Activated CD4-positive, alpha-beta T cell treated with anti-CD3 and anti-CD28 coated beads for 4 hours (primary cell): ENCODE results near the gene BEND7.

Experiments
- DNase-seq, 2 donors: peaks; one replicate each; pipeline ENCODE4 v3.0.0-alpha.2; 2020

Gene BEND7

DNA sequence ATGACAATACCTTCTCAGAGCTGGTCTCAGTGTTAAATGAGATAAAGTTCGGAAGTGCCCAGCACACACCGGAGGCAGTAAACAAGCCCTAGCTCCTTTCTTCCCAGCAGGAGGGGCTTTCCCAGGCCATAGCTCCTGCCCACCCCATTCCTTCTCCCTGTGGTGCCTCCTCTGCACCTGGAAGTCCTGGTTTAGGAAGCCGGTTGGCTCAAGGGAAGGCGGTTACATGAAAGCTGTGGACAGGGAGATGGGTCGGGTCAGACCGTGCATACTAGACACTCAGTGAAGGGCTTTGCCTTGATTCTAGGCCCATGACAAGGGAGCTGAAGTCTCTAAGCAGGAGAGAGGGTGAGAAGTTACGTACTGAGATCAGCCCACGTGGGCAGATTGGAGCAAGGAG lies 8.6 kb downstream of the BEND7 start:
- no peak for DNase-seq

DNA sequence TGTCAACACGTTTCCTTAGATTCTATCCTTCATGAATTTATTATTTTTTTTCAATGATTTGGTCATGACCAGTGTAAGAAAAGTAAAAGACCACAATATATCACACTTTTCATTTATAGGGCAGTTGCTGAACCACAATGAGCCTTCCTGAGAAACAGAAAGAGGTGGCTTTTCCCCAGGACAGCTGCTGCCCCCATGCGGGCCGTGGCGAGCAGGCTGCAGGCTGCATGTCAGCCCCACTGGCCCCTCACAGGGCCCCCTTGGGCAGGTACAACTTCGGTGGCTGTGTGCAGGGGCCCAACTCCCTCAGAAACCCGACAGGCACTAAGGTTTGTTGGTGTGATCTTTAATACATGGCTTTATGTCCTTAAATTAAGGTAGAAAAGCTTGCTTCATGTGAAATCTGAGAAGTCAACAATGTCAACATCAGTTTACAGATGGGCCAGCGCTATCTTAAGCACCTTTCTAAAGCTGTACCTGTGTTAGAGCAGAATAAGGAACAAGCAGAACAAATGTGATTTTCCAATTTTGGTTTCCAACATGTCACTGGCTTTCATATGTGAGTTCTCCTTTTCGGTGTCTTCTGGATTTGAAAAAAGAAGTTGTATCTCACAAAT lies 10.6 kb downstream of the BEND7 start:
- DNase-seq, result no peak

GRCh38 chr10:13517675-13518074 lies 11.1 kb downstream of the BEND7 start:
- no peak for DNase-seq

DNA sequence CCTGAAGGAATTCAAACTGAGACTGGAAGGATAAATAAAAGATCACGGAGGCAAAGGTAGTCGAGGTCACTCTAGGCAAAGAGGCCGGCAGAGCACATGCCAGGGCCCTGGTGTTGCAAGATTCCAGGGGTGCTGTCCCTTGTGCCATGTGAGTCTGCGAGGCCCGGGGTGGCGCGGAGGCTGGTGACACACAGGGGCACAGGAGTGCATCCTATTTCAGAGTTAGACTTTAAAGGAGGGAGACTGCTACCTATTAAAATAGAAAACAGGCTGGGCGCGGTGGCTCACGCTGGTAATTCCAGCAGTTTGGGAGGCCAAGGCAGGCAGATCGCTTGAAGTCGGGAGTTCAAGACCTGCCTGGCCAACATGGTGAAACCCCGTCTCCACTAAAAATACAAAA lies 12.6 kb downstream of the BEND7 start:
- no peak for DNase-seq

GRCh38 chr10:13515467-13515866 lies 13.3 kb downstream of the BEND7 start:
- no peak for DNase-seq

- DNase-seq, result no peak
Measured at GRCh38 chr10:13514296-13514695, 14.5 kb downstream of the BEND7 start.

GRCh38 chr10:13512564-13512963 lies 16.2 kb downstream of the BEND7 start:
- DNase-seq, result no peak

- no peak for DNase-seq
Measured at GRCh38 chr10:13511409-13511808, 17.4 kb downstream of the BEND7 start.

GRCh38 chr10:13505052-13505680 lies 23.6 kb downstream of the BEND7 start:
- no peak for DNase-seq

DNA sequence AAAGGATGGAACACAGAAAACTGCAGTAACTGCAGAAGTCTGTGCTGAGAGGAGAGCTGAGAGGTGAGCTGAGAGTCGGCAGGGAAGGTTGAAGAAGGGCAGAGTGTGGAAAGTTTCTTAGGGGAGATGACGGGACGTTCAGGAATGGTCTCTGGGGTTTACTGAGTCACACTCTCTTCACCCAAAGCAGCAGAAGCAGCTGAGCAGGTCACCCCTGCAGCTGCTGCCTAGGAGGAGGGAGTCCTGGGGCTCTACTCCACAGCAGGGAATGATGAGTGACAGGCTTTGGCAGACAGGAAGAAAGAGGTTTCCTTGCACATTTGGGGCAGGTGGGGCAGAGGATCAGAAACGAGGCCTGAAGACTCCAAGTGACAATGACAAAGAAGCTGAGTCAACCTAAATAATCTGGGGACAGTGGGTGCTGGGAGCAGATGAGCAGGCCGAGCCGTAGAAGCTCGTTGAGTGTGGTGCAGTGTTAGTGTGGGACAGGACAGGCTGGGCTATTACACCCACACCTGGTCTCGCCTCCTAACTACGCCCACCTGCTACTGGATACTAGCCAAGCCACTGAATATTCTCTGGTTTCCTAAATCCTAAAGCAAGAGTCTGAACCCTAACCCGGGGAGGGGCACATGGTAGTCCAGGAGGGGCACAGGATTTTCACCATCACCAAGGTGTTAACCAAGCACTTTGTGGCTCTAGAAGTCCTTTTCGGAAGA lies 24.9 kb downstream of the BEND7 start:
- no peak for DNase-seq

GRCh38 chr10:13502380-13502779 lies 26.4 kb downstream of the BEND7 start:
- DNase-seq, result no peak

- no peak for DNase-seq
Measured at GRCh38 chr10:13500201-13500600, 28.6 kb downstream of the BEND7 start.

DNA sequence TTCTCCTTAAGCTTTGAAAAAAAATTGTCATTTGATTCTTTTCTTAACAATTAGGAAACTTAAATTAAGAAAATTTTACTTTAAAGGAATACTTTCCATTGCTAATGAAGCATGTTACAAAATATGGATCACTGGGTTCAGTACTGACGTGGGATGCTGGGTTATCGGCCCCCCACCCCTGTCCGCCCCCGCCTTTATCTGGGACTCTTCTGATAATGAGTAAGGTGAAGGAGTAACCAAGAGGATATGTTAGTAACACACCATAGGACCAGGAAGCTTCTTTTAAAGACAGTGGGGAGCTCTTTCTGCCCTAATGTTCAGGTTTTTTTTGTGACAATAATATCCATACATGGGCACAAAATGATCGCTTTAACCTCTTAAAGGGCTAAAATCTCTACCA lies 29.7 kb downstream of the BEND7 start:
- no peak for DNase-seq

DNA sequence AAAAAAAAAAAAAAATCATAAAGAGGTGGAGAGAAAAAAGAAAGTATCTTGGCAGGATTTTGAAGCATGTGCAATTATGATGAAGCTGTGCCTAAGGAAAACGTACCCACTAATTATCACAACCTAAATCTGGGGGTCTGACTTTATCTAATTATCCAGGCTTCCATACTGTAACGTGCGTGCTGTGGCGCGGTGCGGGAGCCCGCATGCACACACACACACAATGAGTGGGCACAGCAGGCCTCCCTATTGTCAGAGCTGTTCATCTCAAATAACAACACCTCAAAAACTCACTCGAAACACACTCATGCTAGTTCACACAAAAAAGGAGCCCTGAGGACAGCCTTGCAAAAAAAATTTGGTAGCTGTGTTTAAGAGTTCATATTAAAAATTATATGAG lies 31.9 kb downstream of the BEND7 start:
- no peak for DNase-seq

- DNase-seq, result no peak
Measured at GRCh38 chr10:13496164-13496563, 32.6 kb downstream of the BEND7 start.

DNA sequence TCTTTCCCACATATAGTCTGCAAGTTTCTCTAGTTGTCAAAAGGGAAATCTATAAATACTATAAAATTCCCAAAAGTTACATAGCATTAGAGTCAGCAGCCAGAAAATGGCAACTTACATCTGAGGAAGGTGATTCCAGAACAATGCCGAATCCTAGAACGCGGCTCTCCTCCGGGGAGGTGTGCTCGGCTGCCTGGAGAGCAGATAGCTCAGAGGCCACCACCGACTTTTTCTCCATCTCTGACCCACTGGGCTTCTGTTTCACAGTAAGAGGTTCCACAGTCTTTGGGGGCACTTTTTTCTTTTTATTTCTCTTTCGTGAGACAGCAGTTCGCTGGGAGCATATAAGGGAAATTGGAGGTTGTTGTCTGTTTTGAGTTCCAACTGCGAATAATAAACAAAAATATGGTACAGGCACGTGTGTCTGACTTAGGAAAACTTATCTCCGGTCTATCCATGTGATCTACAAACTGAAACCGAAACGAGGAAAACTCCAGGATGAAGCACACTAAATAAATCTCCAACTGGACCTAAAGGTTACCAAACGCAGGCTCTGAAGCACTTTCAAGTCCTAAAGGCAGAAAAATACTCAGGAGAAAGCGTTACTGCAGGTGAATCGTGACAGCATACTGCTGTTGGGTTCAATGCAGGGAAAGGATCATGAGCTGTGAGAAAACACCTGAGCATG lies 36.2 kb downstream of the BEND7 start:
- no peak for DNase-seq

- DNase-seq, result no peak
Measured at GRCh38 chr10:13491747-13492360, 37.0 kb downstream of the BEND7 start.

- DNase-seq, result no peak
Measured at GRCh38 chr10:13490503-13490902, 38.3 kb downstream of the BEND7 start.

DNA sequence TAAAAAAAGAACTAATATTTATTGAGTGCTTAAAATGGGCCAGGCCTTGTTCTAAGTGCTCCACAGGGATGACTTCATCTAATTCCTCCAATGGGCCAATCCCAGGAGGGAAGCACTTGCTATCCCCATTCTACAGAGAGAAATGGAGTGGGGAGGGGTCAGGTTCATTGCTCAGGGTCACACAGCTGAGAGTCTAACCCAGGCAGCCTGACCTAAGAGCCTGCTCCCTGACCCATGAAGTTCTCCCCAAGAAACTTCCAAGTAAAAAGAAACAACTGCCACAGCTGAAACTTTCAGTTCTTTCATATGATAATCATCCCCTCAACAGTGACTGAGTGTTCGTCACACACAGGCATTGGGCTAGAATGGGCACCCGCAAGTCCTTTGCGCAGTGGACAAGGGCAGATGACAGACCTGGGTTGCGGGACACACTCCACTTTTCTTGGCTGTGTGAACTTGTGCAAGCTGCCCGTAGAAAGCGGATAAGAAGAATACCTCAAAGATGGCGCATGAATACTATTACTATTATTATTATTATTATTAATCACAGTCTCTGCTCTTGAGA lies 39.7 kb downstream of the BEND7 start:
- no peak for DNase-seq

DNA sequence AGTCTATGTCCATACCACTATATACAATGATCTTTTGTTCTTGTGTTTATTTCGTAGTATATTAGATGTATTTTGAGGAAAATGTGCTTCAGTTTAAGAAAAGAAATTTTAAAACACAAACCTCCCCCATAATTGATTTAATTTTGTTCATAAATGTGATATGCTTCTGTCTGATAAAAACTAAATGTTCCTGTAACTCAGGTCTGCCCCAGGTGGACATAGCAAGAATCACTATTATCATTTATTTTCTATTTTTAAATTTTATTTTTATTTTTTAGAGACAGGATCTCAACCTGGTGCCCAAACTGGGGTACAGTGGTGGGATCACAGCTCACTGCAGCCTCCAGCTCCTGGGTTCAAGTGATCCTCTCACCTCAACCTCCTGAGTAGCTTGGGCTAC lies 43.2 kb downstream of the BEND7 start:
- DNase-seq, result no peak

DNA sequence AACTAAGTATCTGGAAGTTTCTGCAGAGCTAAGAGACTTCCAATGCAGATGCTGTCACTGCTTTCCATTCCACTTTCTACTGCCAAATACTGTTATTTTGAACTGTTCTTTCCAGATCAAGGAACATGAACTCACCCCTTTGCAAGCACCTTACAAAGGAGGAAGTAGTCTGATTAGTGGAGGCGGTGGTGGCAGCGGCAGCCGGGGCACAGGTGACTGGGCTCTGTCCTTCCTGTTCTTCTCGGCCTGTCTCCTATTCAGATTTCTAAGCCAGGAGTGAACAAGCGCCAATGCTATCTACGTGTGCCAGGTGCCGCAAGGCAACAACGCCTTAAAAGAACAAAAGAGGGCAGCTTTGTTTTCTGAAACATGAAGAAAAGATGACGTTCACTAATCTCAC lies 44.9 kb downstream of the BEND7 start:
- DNase-seq, result no peak

DNA sequence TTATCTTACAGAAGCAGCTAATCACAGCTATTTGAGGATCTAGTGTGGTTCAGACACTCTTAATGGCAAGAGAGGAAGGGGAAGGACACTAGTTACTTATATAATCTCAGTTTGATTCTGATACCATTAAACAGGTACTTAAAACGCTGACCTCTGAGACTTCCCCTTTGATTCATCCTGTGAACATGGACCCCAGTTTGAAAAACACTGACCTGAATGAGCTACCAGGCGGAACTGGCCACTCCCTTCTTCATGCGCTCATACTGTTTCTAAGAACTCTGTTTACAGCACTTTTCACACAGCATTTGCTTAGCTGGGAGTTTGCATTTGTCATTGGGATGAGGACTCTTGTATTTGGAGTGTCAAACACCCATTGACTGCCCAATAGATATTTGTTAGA lies 45.7 kb downstream of the BEND7 start:
- DNase-seq, result no peak

- no peak for DNase-seq
Measured at GRCh38 chr10:13481690-13482089, 47.1 kb downstream of the BEND7 start.
